Left ventricle myocardium inferior (tissue), 1 donor: ENCODE data around the gene PAX5. TPM values are rescaled to one million over a fixed set of nuclear protein-coding genes. Genes with fewer than 3 reads are reported as not detected.

Experiments used
- DNase-seq: peaks from one replicate; pipeline ENCODE4 v3.0.0-alpha.2; 2020
- H3K27ac ChIP-seq: fragments of 200-600 bp; replicated peaks from 2 replicates; pipeline ENCODE4 v1.8.0; 2021
- H3K27me3 ChIP-seq: fragments of 200-600 bp; 2 replicates; pipeline ENCODE4 v1.8.0; 2021; ENCODE audit warnings: low read depth
- H3K36me3 ChIP-seq: fragments of 200-600 bp; 2 replicates; pipeline ENCODE4 v1.8.0; 2021
- H3K4me1 ChIP-seq: fragments of 200-600 bp; 2 replicates; pipeline ENCODE4 v1.8.0; 2021
- H3K4me3 ChIP-seq: fragments of 200-600 bp; 2 replicates; pipeline ENCODE4 v1.8.0; 2021; ENCODE audit warnings: mild to moderate bottlenecking, moderate library complexity
- H3K9me3 ChIP-seq: fragments of 200-600 bp; replicated peaks from 2 replicates; pipeline ENCODE4 v1.8.0; 2021
- CTCF ChIP-seq: fragments of 200-600 bp; IDR thresholded peaks from 2 replicates; pipeline ENCODE4 v1.8.0; 2021; ENCODE audit warnings: antibody characterized with exemption, mild to moderate bottlenecking, borderline replicate concordance
- intact Hi-C: fragments of 100-400 bp; cut with micrococcal nuclease; formaldehyde crosslinking; loops from one replicate; pipeline ENCODE4 v1.11.0; 2022
- total RNA-seq: library from RNA; stranded (reverse); fragmentation: NEBNext Ultra II Directional; extraction: Animal tissue kit (Norgen Biotek cat#: 25700); gene quantifications from one replicate; pipeline ENCODE4 v1.2.1, GENCODE V29; 2021
- donor health status: DM: no; HTN: yes; CAD: no; lungs with severe emphysema.

The PAX5 gene
- total RNA-seq, 1 donor from 2014 or later: not detected

DNA sequence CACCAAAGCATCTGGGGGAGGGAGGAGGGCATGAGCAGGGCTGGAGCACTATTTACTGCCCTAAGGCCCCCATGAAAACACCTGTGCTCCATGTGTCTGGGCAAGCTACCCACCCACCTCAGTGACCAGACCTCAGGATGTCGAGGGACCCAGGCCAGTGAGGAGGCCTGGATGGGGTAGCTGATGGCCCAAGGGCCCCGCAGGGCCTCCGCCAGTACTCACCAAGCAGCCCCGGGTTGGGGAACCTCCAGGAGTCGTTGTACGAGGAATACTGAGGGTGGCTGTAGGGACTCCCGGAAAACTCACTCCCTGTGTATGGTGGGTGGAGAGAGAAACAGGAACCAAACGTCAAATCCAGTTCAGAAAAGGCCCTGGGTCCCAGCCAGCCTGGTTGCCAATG, 187.4 kb downstream of the PAX5 start:
- intact Hi-C loops: no loop called here
- DNase-seq: no peak
- peaks cover 75% of the 10 kb centered on the region for H3K27me3 ChIP-seq

DNA sequence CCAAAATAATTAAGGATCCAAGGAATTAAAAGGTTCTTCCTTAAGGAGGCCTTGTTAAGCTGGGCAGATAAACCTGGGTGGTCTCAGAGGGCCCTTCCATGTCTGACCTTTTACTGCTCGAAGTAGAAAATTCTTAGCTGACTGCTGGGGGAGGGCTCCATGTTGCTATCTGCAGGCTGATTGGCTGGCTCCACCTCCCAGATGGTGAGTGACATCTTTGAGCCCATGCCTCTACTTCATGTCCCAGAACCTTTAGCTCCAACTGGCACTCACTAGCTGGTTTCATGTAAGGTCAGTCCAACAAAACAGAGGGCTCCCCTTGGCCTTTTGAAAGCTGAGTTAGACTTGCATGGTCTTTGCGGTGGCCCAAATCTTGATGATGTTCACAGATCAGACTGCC, 188.2 kb downstream of the PAX5 start:
- Histone ChIP-seq H3K4me1 (no peaks in the 10 kb centered on the region), H3K36me3 (no peaks in the 10 kb centered on the region), H3K27me3 (peaks cover 77% of the 10 kb centered on the region), H3K9me3 (no peaks in the 10 kb centered on the region), H3K4me3 (no peak overlapping the region), H3K27ac (no peak overlapping the region)
- no peak for TF ChIP-seq CTCF
- no peak for DNase-seq
- intact Hi-C loops: no loop called here

More for the DNA sequence above, 187.4 kb downstream of the PAX5 start:
- Histone ChIP-seq H3K4me3 (no peak overlapping the region), H3K36me3 (no peaks in the 10 kb centered on the region), H3K9me3 (no peaks in the 10 kb centered on the region), H3K27ac (no peak overlapping the region), H3K4me1 (no peaks in the 10 kb centered on the region)
- no peak for TF ChIP-seq CTCF

- no peak overlapping the region for H3K27ac ChIP-seq
- H3K9me3 ChIP-seq: no peaks in the 10 kb centered on the region
- no peak for DNase-seq
- H3K4me3 ChIP-seq: no peak overlapping the region
- H3K27me3 ChIP-seq: peaks cover 69% of the 10 kb centered on the region
- no peak for TF ChIP-seq CTCF
- intact Hi-C loops: no loop called here
- no peaks in the 10 kb centered on the region for H3K36me3 ChIP-seq
- H3K4me1 ChIP-seq: no peaks in the 10 kb centered on the region
Measured at GRCh38 chr9:36844961-36845360, 189.1 kb downstream of the PAX5 start.

DNA sequence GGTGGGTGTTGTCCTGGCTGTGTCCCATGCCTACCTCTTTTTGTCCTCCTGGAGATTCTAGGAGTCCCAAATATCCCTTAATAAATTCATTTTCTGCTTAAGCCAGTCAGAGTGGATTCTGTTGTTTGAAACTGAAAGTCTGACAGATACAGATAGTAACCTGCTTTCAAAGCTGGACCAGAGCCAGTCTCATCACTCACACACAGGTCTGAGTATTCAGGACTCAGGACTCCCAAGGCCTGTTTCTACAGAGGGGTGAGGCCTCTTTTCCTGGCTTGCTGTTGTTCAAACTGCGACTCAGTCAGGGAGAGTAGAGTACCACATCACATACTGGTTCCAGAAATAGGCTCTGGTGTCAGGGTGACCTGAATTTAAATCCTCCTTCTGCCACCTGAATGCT, 190.1 kb downstream of the PAX5 start:
- H3K27ac ChIP-seq: no peak overlapping the region
- TF ChIP-seq CTCF: no peak
- no peaks in the 10 kb centered on the region for H3K9me3 ChIP-seq
- H3K4me3 ChIP-seq: no peak overlapping the region
- H3K27me3 ChIP-seq: peaks cover 69% of the 10 kb centered on the region
- H3K4me1 ChIP-seq: no peaks in the 10 kb centered on the region
- DNase-seq: no peak
- no peaks in the 10 kb centered on the region for H3K36me3 ChIP-seq
- intact Hi-C loops: no loop called here

DNA sequence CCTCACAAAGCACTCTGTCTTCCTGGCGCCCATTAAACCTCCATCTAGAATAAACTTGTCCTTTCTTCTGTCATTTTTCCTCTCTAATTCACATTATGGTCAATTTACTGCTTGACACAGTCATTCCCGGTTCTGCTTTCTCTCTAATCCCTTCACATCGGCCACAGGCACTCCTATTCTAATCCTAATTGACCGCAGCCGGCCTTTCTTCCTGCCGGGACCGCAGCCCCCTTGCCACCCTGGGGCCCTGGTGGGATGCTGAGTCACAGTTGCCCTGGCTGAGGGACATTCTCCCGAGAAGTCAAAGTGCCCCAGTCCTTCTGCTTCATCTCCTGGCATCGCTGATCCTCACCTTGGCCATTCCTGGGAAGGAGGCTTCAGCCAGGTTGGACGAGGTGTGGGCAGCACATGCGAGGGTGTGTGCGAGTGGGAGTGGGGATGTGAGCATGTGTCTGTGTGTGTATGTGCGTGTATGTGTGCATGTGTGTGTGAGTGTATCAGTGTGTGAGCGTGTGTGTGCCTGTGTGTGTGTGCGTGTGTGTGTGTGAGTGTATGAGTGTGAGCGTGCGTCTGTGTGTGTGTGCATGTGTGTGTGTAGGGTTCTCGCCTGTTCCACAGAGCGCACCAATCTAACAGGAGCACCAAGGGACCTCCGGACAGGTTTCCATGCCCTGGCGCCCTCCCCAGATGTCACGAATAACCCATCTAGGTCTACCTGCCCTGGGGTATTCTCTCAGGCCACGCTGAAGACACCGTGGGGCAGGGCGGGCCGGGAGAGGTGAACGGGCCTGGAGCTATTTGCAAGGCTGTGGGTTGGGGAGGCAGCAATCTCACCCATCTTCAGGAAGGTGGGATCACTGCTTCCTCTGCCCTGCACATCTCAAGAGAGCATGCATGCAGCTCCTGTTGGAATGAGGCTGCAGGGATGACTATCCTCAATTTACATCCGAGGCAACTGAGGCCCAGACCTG, 191.2 kb downstream of the PAX5 start:
- Histone ChIP-seq H3K9me3 (no peaks in the 10 kb centered on the region), H3K27ac (no peak overlapping the region), H3K4me1 (no peaks in the 10 kb centered on the region), H3K4me3 (no peak overlapping the region), H3K27me3 (peaks cover 67% of the 10 kb centered on the region), H3K36me3 (no peaks in the 10 kb centered on the region)
- DNase-seq: no peak
- intact Hi-C loops: no loop called here
- no peak for TF ChIP-seq CTCF
